A673 (cell line): ENCODE measurements around the gene RNF220. TPM values are rescaled to one million over a fixed set of nuclear protein-coding genes. Genes with fewer than 3 reads are reported as not detected.

Experiments
- BruUV-seq: library from RNA; stranded (reverse); fragments of 400-500 nt; replicated peaks from 2 replicates; lab custom pipeline; 2021; lab: Mats Ljungman, UMichigan
- CTCF ChIA-PET: fragments of 300-600 bp; sonication (Branson Sonifier 250); formaldehyde crosslinking; loops from one replicate; lab custom pipeline; 2022; ENCODE audit warnings: antibody characterized with exemption; lab: Charles Lee
- POLR2A ChIA-PET: fragments of 300-600 bp; sonication (Branson Sonifier 250); formaldehyde crosslinking; loops from one replicate; lab custom pipeline; 2022; ENCODE audit warnings: antibody characterized with exemption; ENCODE audit not compliant: low non-redundant PET; lab: Charles Lee
- DNase-seq: peaks from one replicate; pipeline ENCODE4 v3.0.0-alpha.2; 2015; ENCODE audit warnings: low spot score
- H3K27ac ChIP-seq: fragments of 200-600 bp; sonication (generic); 2 replicates; pipeline ENCODE4 v1.5.1; 2016; ENCODE audit warnings: mixed run types, low read depth, mild to moderate bottlenecking, mixed read lengths, antibody characterized with exemption, low read length; ENCODE audit not compliant: poor library complexity, severe bottlenecking
- H3K27me3 ChIP-seq: fragments of 200-600 bp; sonication (generic); replicated peaks from 2 replicates; pipeline ENCODE4 v1.6.1; 2017; ENCODE audit warnings: mixed run types, low read depth, mild to moderate bottlenecking, mixed read lengths, antibody characterized with exemption, low read length; ENCODE audit not compliant: insufficient read depth, poor library complexity
- H3K36me3 ChIP-seq: fragments of 200-600 bp; sonication (generic); 2 replicates; pipeline ENCODE4 v1.6.1; 2016; ENCODE audit warnings: mixed run types, mild to moderate bottlenecking, mixed read lengths, antibody characterized with exemption, low read length; ENCODE audit not compliant: insufficient read depth, poor library complexity, severe bottlenecking
- H3K4me1 ChIP-seq: fragments of 200-600 bp; sonication (generic); 2 replicates; pipeline ENCODE4 v1.6.1; 2017; ENCODE audit warnings: mixed run types, mild to moderate bottlenecking, mixed read lengths, antibody characterized with exemption, low read length; ENCODE audit not compliant: insufficient read depth, poor library complexity, severe bottlenecking
- H3K4me3 ChIP-seq: fragments of 200-600 bp; sonication (generic); 2 replicates; pipeline ENCODE4 v1.5.1; 2016; ENCODE audit warnings: low read depth, mixed run types, mild to moderate bottlenecking, mixed read lengths, low read length; ENCODE audit not compliant: poor library complexity, severe bottlenecking
- H3K9me3 ChIP-seq: fragments of 200-600 bp; sonication (generic); 2 replicates; pipeline ENCODE4 v1.6.1; 2016; ENCODE audit warnings: mixed run types, low read depth, mild to moderate bottlenecking, mixed read lengths, antibody characterized with exemption, low read length; ENCODE audit not compliant: poor library complexity, severe bottlenecking
- CTCF ChIP-seq: fragments of 300-800, 200-600 bp; sonication (generic); conservative IDR thresholded peaks from 2 replicates; pipeline ENCODE4 v1.5.1; 2017; ENCODE audit warnings: low read depth, mild to moderate bottlenecking, antibody characterized with exemption, low read length, moderate library complexity, mixed read lengths
- EZH2 ChIP-seq: fragments of 200-600 bp; sonication (generic); IDR thresholded peaks from 2 replicates; pipeline ENCODE4 v1.6.1; 2017; ENCODE audit warnings: borderline replicate concordance, low read depth, mild to moderate bottlenecking, mixed read lengths, antibody characterized with exemption, low read length; ENCODE audit not compliant: poor library complexity, severe bottlenecking
- intact Hi-C: fragments of 100-400 bp; cut with micrococcal nuclease; formaldehyde crosslinking; loops from one replicate; pipeline ENCODE4 v1.10.0; 2022; ENCODE audit not compliant: unreplicated experiment
- total RNA-seq: library from RNA; stranded (reverse); gene quantifications from 2 replicates; pipeline ENCODE4 v1.2.3, GENCODE V29; 2021

The RNF220 gene
- total RNA-seq, 1 experiment from 2014 or later: 80.6 TPM

GRCh38 chr1:44596511-44596910, 191.5 kb downstream of the RNF220 start:
- CTCF ChIA-PET: no interaction called here
- no TSS peak for BruUV-seq
- Histone ChIP-seq H3K9me3 (no peaks in the 10 kb centered on the region), H3K4me1 (no peaks in the 10 kb centered on the region), H3K36me3 (no peaks in the 10 kb centered on the region), H3K27ac (no peak overlapping the region), H3K27me3 (peaks cover 22% of the 10 kb centered on the region), H3K4me3 (no peak overlapping the region)
- DNase-seq: no peak
- POLR2A ChIA-PET: no interaction called here
- intact Hi-C loops: loop anchor here (5.0 kb wide), 1 partner anchor 379 kb away; no protein-coding TSS in a partner anchor
- TF ChIP-seq EZH2 (no peak), CTCF (no peak)

GRCh38 chr1:44598167-44598566, 193.1 kb downstream of the RNF220 start:
- Histone ChIP-seq H3K9me3 (no peaks in the 10 kb centered on the region), H3K36me3 (no peaks in the 10 kb centered on the region), H3K4me1 (no peaks in the 10 kb centered on the region), H3K4me3 (no peak overlapping the region), H3K27me3 (peaks cover 33% of the 10 kb centered on the region), H3K27ac (no peak overlapping the region)
- ChIA-PET POLR2A (no interaction called here), CTCF (no interaction called here)
- no TSS peak for BruUV-seq
- TF ChIP-seq CTCF (no peak), EZH2 (no peak)
- intact Hi-C loops: loop anchor here (5.0 kb wide), 1 partner anchor 381 kb away; no protein-coding TSS in a partner anchor
- DNase-seq: no peak

DNA sequence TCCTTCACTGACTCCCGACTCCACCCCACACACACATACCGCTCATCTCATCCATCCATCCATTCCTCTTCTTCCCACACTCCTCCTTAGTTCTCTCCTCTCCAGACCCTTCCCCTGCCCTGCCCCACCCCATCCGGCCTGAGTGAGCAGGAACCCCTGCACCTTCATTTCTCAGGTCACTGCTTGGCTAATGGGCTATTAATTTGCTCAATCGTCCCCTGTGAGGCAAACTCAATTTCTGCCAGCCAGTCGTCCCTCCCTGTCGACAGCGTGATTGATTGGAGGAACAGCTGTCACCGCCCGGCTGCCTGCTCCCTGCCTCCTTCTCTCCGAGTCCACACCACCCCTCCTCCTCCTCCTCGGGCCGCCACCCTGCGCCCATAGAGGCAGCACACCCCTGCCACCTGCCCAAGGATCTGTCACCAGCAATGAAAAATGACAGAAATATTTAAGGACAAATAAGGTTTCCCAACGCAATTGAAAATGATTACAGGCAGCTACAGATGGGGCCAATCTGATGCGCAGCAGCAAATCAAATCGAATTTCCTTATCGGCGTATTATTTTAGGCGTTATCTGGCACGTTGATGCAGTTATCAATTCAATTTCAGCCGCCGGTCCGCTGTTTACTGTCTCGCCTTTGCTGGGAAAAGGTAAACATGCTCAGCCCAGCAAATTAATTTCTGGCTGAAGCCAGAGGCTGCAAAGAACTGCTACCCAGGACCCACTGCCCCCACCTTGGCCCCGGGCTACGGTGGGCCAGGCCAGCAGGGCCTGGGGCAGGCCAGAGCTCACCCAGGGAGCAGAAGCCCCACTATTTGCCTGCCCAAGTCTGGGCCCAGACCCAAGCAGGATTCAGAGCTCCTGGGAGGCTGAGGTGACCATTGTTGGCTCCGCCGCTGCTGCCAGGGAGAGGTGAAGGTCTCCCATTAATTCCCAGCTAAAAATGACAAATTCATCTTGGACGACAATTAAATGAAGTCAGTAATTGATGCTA, 197.9 kb downstream of the RNF220 start:
- TF ChIP-seq CTCF (no peak), EZH2 (no peak)
- BruUV-seq: no TSS peak
- Histone ChIP-seq H3K4me1 (peaks cover 16% of the 10 kb centered on the region), H3K4me3 (no peak overlapping the region), H3K9me3 (no peaks in the 10 kb centered on the region), H3K27ac (no peak overlapping the region), H3K27me3 (peaks cover 27% of the 10 kb centered on the region), H3K36me3 (no peaks in the 10 kb centered on the region)
- intact Hi-C loops: no loop called here
- POLR2A ChIA-PET: no interaction called here
- no peak for DNase-seq
- CTCF ChIA-PET: no interaction called here
